ENCODE measurements around the gene ADGRG4.
"Not testable (repeated sequence)": the region's sequence is repeated elsewhere in the genome, so short reads cannot be mapped to it uniquely, and the experiment has no call there.

The ADGRG4 gene, protein sequence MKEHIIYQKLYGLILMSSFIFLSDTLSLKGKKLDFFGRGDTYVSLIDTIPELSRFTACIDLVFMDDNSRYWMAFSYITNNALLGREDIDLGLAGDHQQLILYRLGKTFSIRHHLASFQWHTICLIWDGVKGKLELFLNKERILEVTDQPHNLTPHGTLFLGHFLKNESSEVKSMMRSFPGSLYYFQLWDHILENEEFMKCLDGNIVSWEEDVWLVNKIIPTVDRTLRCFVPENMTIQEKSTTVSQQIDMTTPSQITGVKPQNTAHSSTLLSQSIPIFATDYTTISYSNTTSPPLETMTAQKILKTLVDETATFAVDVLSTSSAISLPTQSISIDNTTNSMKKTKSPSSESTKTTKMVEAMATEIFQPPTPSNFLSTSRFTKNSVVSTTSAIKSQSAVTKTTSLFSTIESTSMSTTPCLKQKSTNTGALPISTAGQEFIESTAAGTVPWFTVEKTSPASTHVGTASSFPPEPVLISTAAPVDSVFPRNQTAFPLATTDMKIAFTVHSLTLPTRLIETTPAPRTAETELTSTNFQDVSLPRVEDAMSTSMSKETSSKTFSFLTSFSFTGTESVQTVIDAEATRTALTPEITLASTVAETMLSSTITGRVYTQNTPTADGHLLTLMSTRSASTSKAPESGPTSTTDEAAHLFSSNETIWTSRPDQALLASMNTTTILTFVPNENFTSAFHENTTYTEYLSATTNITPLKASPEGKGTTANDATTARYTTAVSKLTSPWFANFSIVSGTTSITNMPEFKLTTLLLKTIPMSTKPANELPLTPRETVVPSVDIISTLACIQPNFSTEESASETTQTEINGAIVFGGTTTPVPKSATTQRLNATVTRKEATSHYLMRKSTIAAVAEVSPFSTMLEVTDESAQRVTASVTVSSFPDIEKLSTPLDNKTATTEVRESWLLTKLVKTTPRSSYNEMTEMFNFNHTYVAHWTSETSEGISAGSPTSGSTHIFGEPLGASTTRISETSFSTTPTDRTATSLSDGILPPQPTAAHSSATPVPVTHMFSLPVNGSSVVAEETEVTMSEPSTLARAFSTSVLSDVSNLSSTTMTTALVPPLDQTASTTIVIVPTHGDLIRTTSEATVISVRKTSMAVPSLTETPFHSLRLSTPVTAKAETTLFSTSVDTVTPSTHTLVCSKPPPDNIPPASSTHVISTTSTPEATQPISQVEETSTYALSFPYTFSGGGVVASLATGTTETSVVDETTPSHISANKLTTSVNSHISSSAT (N-terminal part only)
- long read RNA-seq = 0 reads

DNA sequence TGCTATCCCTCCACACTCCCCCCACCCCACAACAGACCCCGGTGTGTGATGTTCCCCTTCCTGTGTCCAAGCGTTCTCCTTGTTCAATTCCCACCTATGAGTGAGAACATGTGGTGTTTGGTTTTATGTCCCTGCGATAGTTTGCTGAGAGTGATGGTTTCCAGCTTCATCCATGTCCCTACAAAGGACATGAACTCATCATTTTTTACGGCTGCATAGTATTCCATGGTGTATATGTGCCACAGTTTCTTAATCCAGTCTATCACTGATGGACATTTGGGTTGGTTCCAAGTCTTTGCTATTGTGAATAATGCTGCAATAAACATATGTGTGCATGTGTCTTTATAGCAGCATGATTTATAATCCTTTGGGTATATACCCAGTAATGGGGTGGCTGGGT is at the start of gene ADGRG4:
ADGRG4 (plus strand) TSS at position 243 of the 400 bp plus-strand sequence. CDS start 7,815 bp downstream, outside the sequence.
- H3K27me3 ChIP-seq (ENCODE audit: insufficient read depth, poor library complexity, severe bottlenecking); H3K27ac ChIP-seq (replicated peaks); H3K4me3 ChIP-seq (replicated peaks; ENCODE audit: insufficient read depth, low read length); DNase-seq (ENCODE audit: low read depth in 1 of 2, low spot score in 1 of 2): not testable (repeated sequence)

DNA sequence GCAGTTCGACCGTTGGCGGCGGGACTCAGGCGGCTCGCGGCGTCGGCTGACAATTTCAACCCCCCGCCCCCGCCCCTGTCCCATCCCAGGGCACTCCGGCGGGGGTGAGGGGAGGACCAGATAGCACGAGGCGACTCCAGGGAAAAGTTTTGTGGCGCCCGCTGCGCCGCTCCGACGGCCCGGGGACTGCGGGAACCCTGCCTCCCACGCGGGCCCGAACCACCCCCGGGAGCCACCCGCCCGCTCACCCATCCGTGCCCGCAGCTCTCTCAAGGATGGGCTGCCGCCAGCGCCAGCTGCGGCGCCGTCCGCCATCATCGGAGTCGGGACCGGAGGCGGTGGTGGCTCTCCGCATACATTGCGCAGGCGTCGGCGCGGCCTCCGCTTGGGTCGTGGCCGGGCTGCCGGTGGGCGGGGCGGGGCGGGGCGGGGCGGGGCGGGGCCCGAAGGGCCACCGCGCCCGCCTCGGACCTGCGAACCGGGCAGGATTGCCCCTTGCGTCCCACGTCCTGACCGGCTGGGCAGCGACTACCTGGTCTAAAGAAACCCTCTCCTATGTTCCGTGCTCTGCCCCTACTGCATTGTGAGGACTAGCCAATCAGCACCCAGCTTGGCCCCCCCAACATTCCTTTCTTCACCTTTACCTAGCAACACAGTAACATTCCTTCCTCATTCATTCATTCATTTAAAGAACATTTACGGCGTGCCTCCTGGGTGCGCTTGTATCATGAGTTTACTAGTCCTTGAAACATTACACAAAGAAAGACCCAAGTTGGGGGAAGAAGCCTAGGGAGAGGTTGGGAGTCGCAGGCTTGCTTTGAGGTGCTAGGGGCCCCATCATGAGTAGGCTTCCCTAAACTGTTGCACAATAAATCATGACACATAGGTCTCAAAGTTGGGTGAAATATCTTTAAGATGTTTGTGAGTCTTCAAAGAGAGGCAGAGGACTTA is 49.4 kb upstream of the ADGRG4 start, which contains the start of gene MAP7D3:
MAP7D3 (minus strand) TSS at position 360 of the 951 bp plus-strand sequence; CDS start at position 318, 42 bp downstream.
- peak; percentile 46 to 47 for DNase-seq (ENCODE audit: low read depth in 1 of 2, low spot score in 1 of 2)
- H3K27me3 ChIP-seq (ENCODE audit: insufficient read depth, poor library complexity, severe bottlenecking) = no peaks in the 10 kb centered on the region
- TF ChIP-seq, protein P1, sequence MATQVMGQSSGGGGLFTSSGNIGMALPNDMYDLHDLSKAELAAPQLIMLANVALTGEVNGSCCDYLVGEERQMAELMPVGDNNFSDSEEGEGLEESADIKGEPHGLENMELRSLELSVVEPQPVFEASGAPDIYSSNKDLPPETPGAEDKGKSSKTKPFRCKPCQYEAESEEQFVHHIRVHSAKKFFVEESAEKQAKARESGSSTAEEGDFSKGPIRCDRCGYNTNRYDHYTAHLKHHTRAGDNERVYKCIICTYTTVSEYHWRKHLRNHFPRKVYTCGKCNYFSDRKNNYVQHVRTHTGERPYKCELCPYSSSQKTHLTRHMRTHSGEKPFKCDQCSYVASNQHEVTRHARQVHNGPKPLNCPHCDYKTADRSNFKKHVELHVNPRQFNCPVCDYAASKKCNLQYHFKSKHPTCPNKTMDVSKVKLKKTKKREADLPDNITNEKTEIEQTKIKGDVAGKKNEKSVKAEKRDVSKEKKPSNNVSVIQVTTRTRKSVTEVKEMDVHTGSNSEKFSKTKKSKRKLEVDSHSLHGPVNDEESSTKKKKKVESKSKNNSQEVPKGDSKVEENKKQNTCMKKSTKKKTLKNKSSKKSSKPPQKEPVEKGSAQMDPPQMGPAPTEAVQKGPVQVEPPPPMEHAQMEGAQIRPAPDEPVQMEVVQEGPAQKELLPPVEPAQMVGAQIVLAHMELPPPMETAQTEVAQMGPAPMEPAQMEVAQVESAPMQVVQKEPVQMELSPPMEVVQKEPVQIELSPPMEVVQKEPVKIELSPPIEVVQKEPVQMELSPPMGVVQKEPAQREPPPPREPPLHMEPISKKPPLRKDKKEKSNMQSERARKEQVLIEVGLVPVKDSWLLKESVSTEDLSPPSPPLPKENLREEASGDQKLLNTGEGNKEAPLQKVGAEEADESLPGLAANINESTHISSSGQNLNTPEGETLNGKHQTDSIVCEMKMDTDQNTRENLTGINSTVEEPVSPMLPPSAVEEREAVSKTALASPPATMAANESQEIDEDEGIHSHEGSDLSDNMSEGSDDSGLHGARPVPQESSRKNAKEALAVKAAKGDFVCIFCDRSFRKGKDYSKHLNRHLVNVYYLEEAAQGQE (IDR thresholded peaks at IDR 0.05; ENCODE audit: insufficient replicate concordance, low read depth) = no peak
- TF ChIP-seq SPI1 (IDR thresholded peaks at IDR 0.05; ENCODE audit: borderline replicate concordance, low read depth) (no peak), POLR2AphosphoS5 (IDR thresholded peaks at IDR 0.05; ENCODE audit: low read depth) (no peak), GABPA (IDR thresholded peaks at IDR 0.05; ENCODE audit: low read depth) (no peak)
- TF ChIP-seq, protein P2, sequence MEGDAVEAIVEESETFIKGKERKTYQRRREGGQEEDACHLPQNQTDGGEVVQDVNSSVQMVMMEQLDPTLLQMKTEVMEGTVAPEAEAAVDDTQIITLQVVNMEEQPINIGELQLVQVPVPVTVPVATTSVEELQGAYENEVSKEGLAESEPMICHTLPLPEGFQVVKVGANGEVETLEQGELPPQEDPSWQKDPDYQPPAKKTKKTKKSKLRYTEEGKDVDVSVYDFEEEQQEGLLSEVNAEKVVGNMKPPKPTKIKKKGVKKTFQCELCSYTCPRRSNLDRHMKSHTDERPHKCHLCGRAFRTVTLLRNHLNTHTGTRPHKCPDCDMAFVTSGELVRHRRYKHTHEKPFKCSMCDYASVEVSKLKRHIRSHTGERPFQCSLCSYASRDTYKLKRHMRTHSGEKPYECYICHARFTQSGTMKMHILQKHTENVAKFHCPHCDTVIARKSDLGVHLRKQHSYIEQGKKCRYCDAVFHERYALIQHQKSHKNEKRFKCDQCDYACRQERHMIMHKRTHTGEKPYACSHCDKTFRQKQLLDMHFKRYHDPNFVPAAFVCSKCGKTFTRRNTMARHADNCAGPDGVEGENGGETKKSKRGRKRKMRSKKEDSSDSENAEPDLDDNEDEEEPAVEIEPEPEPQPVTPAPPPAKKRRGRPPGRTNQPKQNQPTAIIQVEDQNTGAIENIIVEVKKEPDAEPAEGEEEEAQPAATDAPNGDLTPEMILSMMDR (IDR thresholded peaks at IDR 0.05; ENCODE audit: insufficient read depth, low read length) = no peak
- peak within 1 kb of the TSS; percentile 62 for H3K4me3 ChIP-seq (replicated peaks; ENCODE audit: insufficient read depth, low read length)
- peak within 1 kb of the TSS; percentile 70 for H3K27ac ChIP-seq (replicated peaks)

DNA sequence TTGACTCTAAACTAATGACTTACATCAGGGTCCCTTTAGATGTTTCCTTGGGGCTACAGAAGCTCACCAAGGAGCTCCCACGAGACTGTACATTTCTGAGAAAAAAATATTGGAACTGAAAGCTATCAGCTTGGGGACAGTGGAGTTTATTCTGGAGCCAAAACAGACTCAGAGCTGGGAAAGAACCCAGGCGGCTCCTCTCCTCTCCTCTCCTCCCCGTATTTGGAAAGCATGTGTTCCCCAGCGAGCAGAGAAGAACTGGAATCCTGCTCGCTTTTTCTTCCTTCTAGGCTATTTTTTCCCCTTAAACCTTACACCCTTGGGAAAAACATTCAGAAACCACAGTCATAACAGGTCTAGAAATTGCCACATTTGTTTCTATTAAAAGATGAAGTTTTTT is 45.2 kb upstream of the ADGRG4 start:
- Histone ChIP-seq H3K27me3 (ENCODE audit: insufficient read depth, poor library complexity, severe bottlenecking) (no peaks in the 10 kb centered on the region), H3K27ac (replicated peaks) (no peak overlapping the region), H3K4me3 (replicated peaks; ENCODE audit: insufficient read depth, low read length) (no peak overlapping the region)
- TF ChIP-seq GABPA (IDR thresholded peaks at IDR 0.05; ENCODE audit: low read depth) (no peak), POLR2AphosphoS5 (IDR thresholded peaks at IDR 0.05; ENCODE audit: low read depth) (no peak), SPI1 (IDR thresholded peaks at IDR 0.05; ENCODE audit: borderline replicate concordance, low read depth) (no peak)
- TF ChIP-seq, protein P2 (IDR thresholded peaks at IDR 0.05; ENCODE audit: insufficient read depth, low read length) = no peak
- TF ChIP-seq, protein P1 (IDR thresholded peaks at IDR 0.05; ENCODE audit: insufficient replicate concordance, low read depth) = no peak
- no peak for DNase-seq (ENCODE audit: low read depth in 1 of 2, low spot score in 1 of 2)

Data from HL-60 (cell line).